IMR-90 (cell line): ENCODE measurements around the gene DGKZ. TPM values are rescaled to one million over a fixed set of nuclear protein-coding genes. Genes with fewer than 3 reads are reported as not detected.

ENCODE experiments used
- ATAC-seq: fragments of 200-7000 bp; cut with Tn5 transposase; 2 replicates; pipeline ENCODE4 v1.9.1; 2020; ENCODE audit warnings: low read depth, mild to moderate bottlenecking, moderate library complexity
- BruUV-seq: library from RNA; stranded (reverse); fragments of 400-500 nt; replicated peaks from 2 replicates; lab custom pipeline; 2021; lab: Mats Ljungman, UMichigan
- CTCF ChIA-PET: fragments of 300-600 bp; formaldehyde crosslinking; extraction: SDS; loops from one replicate; lab custom pipeline; 2021; ENCODE audit warnings: antibody characterized with exemption; lab: Yijun Ruan, JAX
- POLR2A ChIA-PET: fragments of 300-600 bp; sonication (Branson Sonifier 250); formaldehyde crosslinking; loops from one replicate; lab custom pipeline; 2022; ENCODE audit warnings: antibody characterized with exemption; ENCODE audit not compliant: unreplicated experiment; lab: Charles Lee
- DNase-seq: peaks from one replicate; pipeline ENCODE4 v3.0.0; 2013
- H2AFZ ChIP-seq: replicated peaks from 2 replicates; pipeline ENCODE3; 2013; ENCODE audit warnings: low read length, mild to moderate bottlenecking; ENCODE audit not compliant: poor library complexity
- H2AK5ac ChIP-seq: 2 replicates; pipeline ENCODE4 v1.6.1; 2013; ENCODE audit warnings: low read depth, low read length, inconsistent platforms
- H2AK9ac ChIP-seq: replicated peaks from 2 replicates; pipeline ENCODE3; 2013; ENCODE audit warnings: mild to moderate bottlenecking, low read depth, low read length, moderate library complexity; ENCODE audit not compliant: poor library complexity
- H2BK120ac ChIP-seq: 2 replicates; pipeline ENCODE4 v1.6.1; 2013; ENCODE audit warnings: low read depth, low read length, inconsistent platforms
- H2BK15ac ChIP-seq: 3 replicates; pipeline ENCODE4 v1.6.1; 2013; ENCODE audit warnings: low read depth, low read length, inconsistent platforms
- H2BK20ac ChIP-seq: 2 replicates; pipeline ENCODE4 v1.6.1; 2013; ENCODE audit warnings: low read depth, mild to moderate bottlenecking, inconsistent platforms, low read length, moderate library complexity
- H2BK5ac ChIP-seq: 2 replicates; pipeline ENCODE4 v1.6.1; 2013; ENCODE audit warnings: mild to moderate bottlenecking, low read depth, low read length, inconsistent platforms; ENCODE audit not compliant: poor library complexity, severe bottlenecking
- H3K14ac ChIP-seq: replicated peaks from 2 replicates; pipeline ENCODE4 v1.6.1; 2013; ENCODE audit warnings: low read depth, low read length, inconsistent platforms
- H3K18ac ChIP-seq: 2 replicates; pipeline ENCODE4 v1.6.1; 2013; ENCODE audit warnings: low read depth, low read length, control low read depth
- H3K23ac ChIP-seq: 2 replicates; pipeline ENCODE4 v1.6.1; 2013; ENCODE audit warnings: low read depth, low read length, inconsistent platforms
- H3K27ac ChIP-seq: 2 replicates; pipeline ENCODE4 v1.5.1; 2013; ENCODE audit warnings: mild to moderate bottlenecking, control low read depth, low read length; ENCODE audit not compliant: insufficient read depth
- H3K27me3 ChIP-seq: 2 replicates; pipeline ENCODE4 v1.6.1; 2013; ENCODE audit warnings: low read length; ENCODE audit not compliant: control insufficient read depth, insufficient read depth
- H3K36me3 ChIP-seq: 2 replicates; pipeline ENCODE4 v1.6.1; 2013; ENCODE audit warnings: low read length, mixed read lengths; ENCODE audit not compliant: control insufficient read depth, insufficient read depth
- H3K4ac ChIP-seq: 2 replicates; pipeline ENCODE4 v1.6.1; 2013; ENCODE audit warnings: low read depth, low read length, inconsistent platforms
- H3K4me1 ChIP-seq: 2 replicates; pipeline ENCODE4 v1.6.1; 2013; ENCODE audit warnings: low read length, mixed read lengths; ENCODE audit not compliant: control insufficient read depth, insufficient read depth
- H3K4me2 ChIP-seq: 2 replicates; pipeline ENCODE4 v1.6.1; 2013; ENCODE audit warnings: low read depth, mild to moderate bottlenecking, control low read depth, low read length, moderate library complexity
- H3K4me3 ChIP-seq: 2 replicates; pipeline ENCODE4 v1.5.1; 2013; ENCODE audit warnings: low read depth, mild to moderate bottlenecking, control low read depth, low read length, moderate library complexity; ENCODE audit not compliant: insufficient read depth
- H3K56ac ChIP-seq: 2 replicates; pipeline ENCODE4 v1.6.1; 2013; ENCODE audit warnings: low read length, inconsistent platforms; ENCODE audit not compliant: insufficient read depth; ENCODE audit errors: extremely low read depth
- H3K79me1 ChIP-seq, 2 experiments: 2 replicates each; pipeline ENCODE4 v1.6.1; 2013; ENCODE audit warnings: low read length in 2 of 2, inconsistent platforms in 1 of 2, low read depth in 1 of 2
- H3K9ac ChIP-seq: 2 replicates; pipeline ENCODE4 v1.6.1; 2013; ENCODE audit warnings: low read depth, low read length, control low read depth
- H3K9me1 ChIP-seq: 2 replicates; pipeline ENCODE4 v1.6.1; 2013; ENCODE audit warnings: low read length, inconsistent platforms; ENCODE audit not compliant: insufficient read depth
- H3K9me3 ChIP-seq: 2 replicates; pipeline ENCODE4 v1.6.1; 2013; ENCODE audit warnings: low read length; ENCODE audit not compliant: control insufficient read depth, insufficient read depth
- H4K20me1 ChIP-seq: 2 replicates; pipeline ENCODE4 v1.6.1; 2013; ENCODE audit warnings: low read length, inconsistent platforms; ENCODE audit not compliant: insufficient read depth
- H4K5ac ChIP-seq: 2 replicates; pipeline ENCODE4 v1.6.1; 2013; ENCODE audit warnings: mild to moderate bottlenecking, low read depth, low read length, control low read depth
- H4K8ac ChIP-seq, 2 experiments: 2 replicates each; pipeline ENCODE4 v1.6.1; 2013; ENCODE audit warnings: low read depth in 2 of 2, low read length in 2 of 2, control low read depth in 1 of 2, inconsistent platforms in 1 of 2
- H4K91ac ChIP-seq: 2 replicates; pipeline ENCODE4 v1.6.1; 2013; ENCODE audit warnings: low read depth, low read length, inconsistent platforms; ENCODE audit not compliant: insufficient read depth
- BHLHE40 ChIP-seq: fragments of 150-350 bp; IDR thresholded peaks from 2 replicates; pipeline ENCODE4 v1.6.1; 2016; ENCODE audit warnings: mild to moderate bottlenecking, low read depth, low read length
- CEBPB ChIP-seq: IDR thresholded peaks from 2 replicates; pipeline ENCODE4 v1.6.1; 2012; ENCODE audit warnings: low read depth, low read length, improper control_type of control experiment
- CHD1 ChIP-seq: IDR thresholded peaks from 2 replicates; pipeline ENCODE4 v1.6.1; 2012; ENCODE audit warnings: low read depth, low read length, improper control_type of control experiment
- CTCF ChIP-seq: conservative IDR thresholded peaks from 2 replicates; pipeline ENCODE4 v1.5.1; 2012; ENCODE audit warnings: mild to moderate bottlenecking, low read depth, low read length, improper control_type of control experiment
- ELK1 ChIP-seq: fragments of 150-350 bp; IDR thresholded peaks from 2 replicates; pipeline ENCODE4 v1.6.1; 2016; ENCODE audit warnings: low read depth, mild to moderate bottlenecking, low read length, moderate library complexity, borderline replicate concordance
- FOS ChIP-seq: fragments of 150-350 bp; IDR thresholded peaks from 2 replicates; pipeline ENCODE4 v1.6.1; 2016; ENCODE audit warnings: low read depth, low read length
- MAFK ChIP-seq: IDR thresholded peaks from 2 replicates; pipeline ENCODE4 v1.6.1; 2012; ENCODE audit warnings: low read depth, low read length, improper control_type of control experiment
- MXI1 ChIP-seq: IDR thresholded peaks from 2 replicates; pipeline ENCODE4 v1.6.1; 2012; ENCODE audit warnings: low read depth, mild to moderate bottlenecking, low read length, moderate library complexity, borderline replicate concordance
- POLR2A ChIP-seq: IDR thresholded peaks from 2 replicates; pipeline ENCODE4 v1.6.1; 2012; ENCODE audit warnings: mild to moderate bottlenecking, low read depth, low read length
- RAD21 ChIP-seq: IDR thresholded peaks from 2 replicates; pipeline ENCODE4 v1.6.1; 2012; ENCODE audit warnings: low read length, improper control_type of control experiment
- RCOR1 ChIP-seq: IDR thresholded peaks from 2 replicates; pipeline ENCODE4 v1.6.1; 2012; ENCODE audit warnings: mild to moderate bottlenecking, low read length, improper control_type of control experiment; ENCODE audit not compliant: insufficient replicate concordance
- RFX5 ChIP-seq: IDR thresholded peaks from 2 replicates; pipeline ENCODE4 v1.8.0; 2012; ENCODE audit warnings: low read depth, mild to moderate bottlenecking, low read length, moderate library complexity
- SMC3 ChIP-seq: fragments of 150-350 bp; IDR thresholded peaks from 2 replicates; pipeline ENCODE4 v1.6.1; 2016; ENCODE audit warnings: low read depth, mild to moderate bottlenecking, antibody characterized with exemption, low read length, moderate library complexity
- USF2 ChIP-seq: fragments of 150-350 bp; IDR thresholded peaks from 2 replicates; pipeline ENCODE4 v1.6.1; 2017; ENCODE audit warnings: mild to moderate bottlenecking, antibody characterized with exemption, low read length, low read depth
- WGBS, 2 experiments: methylation state at CpG; one replicate each; pipeline versions ENCODE4 v1.1.5 to v1.1.7; 2013; ENCODE audit warnings: missing lambda C conversion rate in 2 of 2; ENCODE audit not compliant: insufficient read length in 1 of 2; ENCODE audit errors: extremely low coverage in 2 of 2; 5-methylcytosine and 5-hydroxymethylcytosine counted together
- dilution Hi-C: fragments of 300-500 bp; cut with HindIII; formaldehyde crosslinking; loops from one replicate; pipeline ENCODE4 v1.14.3; 2018; ENCODE audit warnings: low sequenced_read_pairs; ENCODE audit not compliant: unreplicated experiment
- in situ Hi-C: fragments of 300-500 bp; cut with MboI; formaldehyde crosslinking; loops from 3 replicates; pipeline ENCODE4 v1.14.3; 2019; ENCODE audit warnings: low sequenced_read_pairs, inconsistent platforms, mixed read lengths
- intact Hi-C: fragments of 100-400 bp; cut with micrococcal nuclease; formaldehyde crosslinking; loops from 2 replicates; pipeline ENCODE4 v1.10.0; 2022
- polyA plus RNA-seq, 3 experiments: library from polyadenylated mRNA; depleted of rRNA; stranded (reverse); fragments of >200 nt; gene quantifications; 2 replicates each; pipeline ENCODE4 v1.2.3, GENCODE V29; 2012; ENCODE audit warnings: low replicate concordance in 1 of 3
- total RNA-seq: library from RNA; depleted of rRNA; stranded (reverse); fragments of >200 nt; gene quantifications from 2 replicates; pipeline ENCODE4 v1.2.3, GENCODE V29; 2012

The DGKZ gene
- total and polyA plus RNA-seq, 2 of the 4 experiments (the other 2 are of a cell fraction), result 46.8 to 62.0 TPM

- peak within 1 kb of the TSS; percentile 80 for H3K4me2 ChIP-seq
- dilution Hi-C loops, result no loop called here
- CTCF ChIA-PET, result interaction anchor here (0.5 to 1.5 kb wide), 9 partner anchors 9 to 169 kb away, joined by 3 to 7 read pairs (median 4); no protein-coding TSS in a partner anchor
- H3K14ac ChIP-seq, result no peak within 1 kb of the TSS
- WGBS, 2 experiments, result 0% methylated on average over 65 of the region's 123 CpGs; no CpG with 5 or more reads in 1 of the 2 experiments
- no peak within 1 kb of the TSS for H3K27ac ChIP-seq
- peak within 1 kb of the TSS; percentile 92 for H2AFZ ChIP-seq
- POLR2A ChIA-PET, result interaction anchor here (0.6 to 0.7 kb wide), 2 partner anchors 32 to 170 kb away, joined by 3 to 5 read pairs; no protein-coding TSS in a partner anchor
- H2BK120ac ChIP-seq, result no peak within 1 kb of the TSS
- no peak within 1 kb of the TSS for H3K9ac ChIP-seq
- H2AK5ac ChIP-seq, result no peak within 1 kb of the TSS
- H3K27me3 ChIP-seq, result peaks cover 33% of the 10 kb centered on the region
- H2BK5ac ChIP-seq, result no peak within 1 kb of the TSS
- H2AK9ac ChIP-seq, result peak within 1 kb of the TSS; percentile 58
- H3K4me1 ChIP-seq, result peaks cover 8% of the 10 kb centered on the region; the same call in 1 of the 2 replicates
- ATAC-seq, result peak; percentile 59
- no TSS peak for BruUV-seq
- peak within 1 kb of the TSS; percentile 48 for H3K4me3 ChIP-seq
- H4K5ac ChIP-seq, result no peak within 1 kb of the TSS
- H3K18ac ChIP-seq, result no peak within 1 kb of the TSS
- no peak within 1 kb of the TSS for H4K8ac ChIP-seq
- H3K79me1 ChIP-seq, result no peaks in the 10 kb centered on the region
- no peak within 1 kb of the TSS for H2BK20ac ChIP-seq
- no peak within 1 kb of the TSS for H4K91ac ChIP-seq
- H2BK15ac ChIP-seq, result no peak within 1 kb of the TSS
- no peaks in the 10 kb centered on the region for H3K9me3 ChIP-seq
- no peak within 1 kb of the TSS for H3K56ac ChIP-seq
- intact Hi-C loops, result no loop called here
- no peak within 1 kb of the TSS for H3K23ac ChIP-seq
- H3K9me1 ChIP-seq, result peaks cover 5% of the 10 kb centered on the region; the same call in 1 of the 2 replicates
- peaks cover 24% of the 10 kb centered on the region for H4K20me1 ChIP-seq
- in situ Hi-C loops, result no loop called here
- DNase-seq, result peak; percentile 45
- H3K36me3 ChIP-seq, result peaks cover 3% of the 10 kb centered on the region; the same call in 1 of the 2 replicates
- no peak within 1 kb of the TSS for H3K4ac ChIP-seq
- TF ChIP-seq MAFK (no peak), CTCF (peak; percentile 55), RCOR1 (no peak), FOS (no peak), CHD1 (no peak), BHLHE40 (no peak), USF2 (no peak), ELK1 (no peak), MXI1 (no peak), RAD21 (peak; percentile 32; the same call in 1 of the 2 replicates), SMC3 (no peak), CEBPB (no peak), POLR2A (no peak), RFX5 (no peak)
Measured at GRCh38 chr11:46391578-46392420, 44.5 kb downstream of the DGKZ start, which contains the start of gene CHRM4. Gene CHRM4 (minus strand): TSS chr11:46391776. CDS start chr11:46386557, 5,219 bp downstream.
